Measurements from ENCODE around the gene PQBP1. TPM values are rescaled to one million over a fixed set of nuclear protein-coding genes. Genes with fewer than 3 reads are reported as not detected.
"Not testable (repeated sequence)": the region's sequence is repeated elsewhere in the genome, so short reads cannot be mapped to it uniquely, and the experiment has no call there.

The PQBP1 gene
- total RNA-seq, 1 donor: 27.2 TPM

DNA sequence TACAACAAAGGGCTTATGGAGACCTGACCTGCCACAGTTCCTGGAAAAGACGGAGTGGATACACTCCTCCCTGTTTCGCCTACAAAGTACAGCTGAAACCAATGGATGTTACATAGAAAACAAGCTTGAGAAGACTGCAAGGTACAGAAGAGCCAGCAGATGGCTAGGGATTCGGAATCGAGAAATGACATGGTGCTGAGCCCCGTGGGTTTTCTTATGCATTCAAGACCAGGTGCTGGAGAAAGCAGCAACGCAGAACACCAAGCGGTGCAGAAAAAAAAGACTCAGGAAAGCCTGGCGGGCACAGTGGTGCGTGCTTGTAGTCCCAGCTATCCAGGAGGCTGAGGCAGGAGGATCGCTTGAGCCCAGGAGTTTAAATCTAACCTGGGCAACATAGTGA is 14.0 kb upstream of the PQBP1 start:
- no peak for DNase-seq (ENCODE audit: low read depth)
- TF ChIP-seq, protein P1, sequence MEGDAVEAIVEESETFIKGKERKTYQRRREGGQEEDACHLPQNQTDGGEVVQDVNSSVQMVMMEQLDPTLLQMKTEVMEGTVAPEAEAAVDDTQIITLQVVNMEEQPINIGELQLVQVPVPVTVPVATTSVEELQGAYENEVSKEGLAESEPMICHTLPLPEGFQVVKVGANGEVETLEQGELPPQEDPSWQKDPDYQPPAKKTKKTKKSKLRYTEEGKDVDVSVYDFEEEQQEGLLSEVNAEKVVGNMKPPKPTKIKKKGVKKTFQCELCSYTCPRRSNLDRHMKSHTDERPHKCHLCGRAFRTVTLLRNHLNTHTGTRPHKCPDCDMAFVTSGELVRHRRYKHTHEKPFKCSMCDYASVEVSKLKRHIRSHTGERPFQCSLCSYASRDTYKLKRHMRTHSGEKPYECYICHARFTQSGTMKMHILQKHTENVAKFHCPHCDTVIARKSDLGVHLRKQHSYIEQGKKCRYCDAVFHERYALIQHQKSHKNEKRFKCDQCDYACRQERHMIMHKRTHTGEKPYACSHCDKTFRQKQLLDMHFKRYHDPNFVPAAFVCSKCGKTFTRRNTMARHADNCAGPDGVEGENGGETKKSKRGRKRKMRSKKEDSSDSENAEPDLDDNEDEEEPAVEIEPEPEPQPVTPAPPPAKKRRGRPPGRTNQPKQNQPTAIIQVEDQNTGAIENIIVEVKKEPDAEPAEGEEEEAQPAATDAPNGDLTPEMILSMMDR (IDR thresholded peaks at IDR 0.05; ENCODE audit: insufficient read depth, low read depth, low read length): no peak
- H3K4me3 ChIP-seq (ENCODE audit: low read depth, low read length): no peak overlapping the region

DNA sequence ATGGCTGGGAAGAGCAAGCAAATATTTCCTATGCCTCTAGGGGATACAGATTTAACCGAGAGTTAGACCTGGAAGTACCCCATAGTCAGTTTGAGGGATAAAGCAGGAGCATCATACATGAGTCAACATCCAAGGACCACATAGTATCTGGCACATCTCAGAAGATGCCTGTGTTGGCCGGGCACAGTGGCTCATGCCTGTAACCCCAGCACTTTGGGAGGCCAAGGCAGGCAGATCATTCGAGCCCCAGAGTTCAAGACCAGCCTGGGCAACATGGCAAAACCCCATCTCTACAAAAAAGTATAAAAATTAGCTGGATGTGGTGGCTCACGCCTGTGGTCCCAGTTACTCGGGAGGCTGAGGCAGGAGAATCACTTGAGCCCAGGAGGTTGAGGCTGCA is 11.1 kb upstream of the PQBP1 start:
- not testable (repeated sequence) for DNase-seq (ENCODE audit: low read depth)

DNA sequence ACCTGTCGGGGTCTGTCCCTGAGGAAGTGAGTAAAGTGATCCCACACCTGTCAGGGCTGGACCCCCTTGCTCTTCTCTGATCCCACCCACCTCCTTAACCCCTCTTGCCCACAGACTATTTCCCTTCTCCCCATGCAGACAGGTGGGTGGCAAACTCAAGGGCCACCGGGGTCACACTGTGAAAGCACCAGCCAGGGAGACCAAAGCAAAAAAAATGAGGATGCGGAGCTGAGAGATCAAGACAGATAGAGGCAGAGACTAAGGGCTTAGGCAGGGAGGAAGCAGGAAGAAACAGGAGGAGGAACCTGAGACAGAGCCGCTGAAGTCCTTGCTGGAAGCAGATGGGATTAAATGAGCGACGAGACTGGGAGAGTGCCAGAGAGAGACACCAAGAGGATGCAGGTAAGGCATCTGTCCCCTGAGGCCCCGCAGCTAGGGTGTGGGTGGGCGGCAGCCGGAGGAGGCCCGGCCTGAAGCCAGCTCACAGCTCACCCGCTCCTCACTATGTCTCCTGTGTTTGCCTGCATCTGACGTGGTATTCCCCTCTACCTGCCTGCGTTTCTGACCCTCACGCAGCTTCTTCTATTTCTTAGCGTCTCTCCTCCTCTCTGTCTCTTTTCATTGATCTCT is 7.3 kb upstream of the PQBP1 start:
- DNase-seq (ENCODE audit: low read depth): no peak
- peak overlapping the region; percentile 60 for H3K4me3 ChIP-seq (ENCODE audit: low read depth, low read length)
- TF ChIP-seq, protein P1 (IDR thresholded peaks at IDR 0.05; ENCODE audit: insufficient read depth, low read depth, low read length): no peak

More for the DNA sequence above, 11.1 kb upstream of the PQBP1 start:
- H3K4me3 ChIP-seq (ENCODE audit: low read depth, low read length): not testable (repeated sequence)

DNA sequence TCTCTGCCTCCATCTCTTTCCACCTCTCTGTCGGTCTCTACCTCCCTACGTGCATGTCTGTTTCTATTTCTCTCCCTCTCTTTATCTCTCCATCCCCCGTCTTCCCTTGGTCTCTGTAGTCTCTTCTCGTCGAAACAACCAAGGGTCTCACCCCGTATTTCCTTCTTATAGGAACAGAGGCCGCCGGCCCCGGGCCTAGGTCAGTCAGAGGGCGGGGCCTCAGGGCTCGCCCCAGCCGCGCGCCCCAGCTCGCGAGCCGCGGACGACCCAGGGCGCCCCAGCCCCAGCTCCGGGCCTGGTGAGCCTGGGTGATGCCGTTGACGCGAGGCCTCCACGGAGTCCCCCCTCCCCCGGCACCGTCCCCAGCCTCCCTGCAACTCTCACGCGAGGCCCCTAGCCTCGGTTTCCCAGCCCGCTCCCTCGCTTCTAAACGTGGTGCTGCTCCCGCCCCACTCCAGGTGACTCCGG is 6.8 kb upstream of the PQBP1 start:
- peak overlapping the region; percentile 60 for H3K4me3 ChIP-seq (ENCODE audit: low read depth, low read length)
- TF ChIP-seq, protein P1 (IDR thresholded peaks at IDR 0.05; ENCODE audit: insufficient read depth, low read depth, low read length): no peak
- DNase-seq (ENCODE audit: low read depth): no peak

DNA sequence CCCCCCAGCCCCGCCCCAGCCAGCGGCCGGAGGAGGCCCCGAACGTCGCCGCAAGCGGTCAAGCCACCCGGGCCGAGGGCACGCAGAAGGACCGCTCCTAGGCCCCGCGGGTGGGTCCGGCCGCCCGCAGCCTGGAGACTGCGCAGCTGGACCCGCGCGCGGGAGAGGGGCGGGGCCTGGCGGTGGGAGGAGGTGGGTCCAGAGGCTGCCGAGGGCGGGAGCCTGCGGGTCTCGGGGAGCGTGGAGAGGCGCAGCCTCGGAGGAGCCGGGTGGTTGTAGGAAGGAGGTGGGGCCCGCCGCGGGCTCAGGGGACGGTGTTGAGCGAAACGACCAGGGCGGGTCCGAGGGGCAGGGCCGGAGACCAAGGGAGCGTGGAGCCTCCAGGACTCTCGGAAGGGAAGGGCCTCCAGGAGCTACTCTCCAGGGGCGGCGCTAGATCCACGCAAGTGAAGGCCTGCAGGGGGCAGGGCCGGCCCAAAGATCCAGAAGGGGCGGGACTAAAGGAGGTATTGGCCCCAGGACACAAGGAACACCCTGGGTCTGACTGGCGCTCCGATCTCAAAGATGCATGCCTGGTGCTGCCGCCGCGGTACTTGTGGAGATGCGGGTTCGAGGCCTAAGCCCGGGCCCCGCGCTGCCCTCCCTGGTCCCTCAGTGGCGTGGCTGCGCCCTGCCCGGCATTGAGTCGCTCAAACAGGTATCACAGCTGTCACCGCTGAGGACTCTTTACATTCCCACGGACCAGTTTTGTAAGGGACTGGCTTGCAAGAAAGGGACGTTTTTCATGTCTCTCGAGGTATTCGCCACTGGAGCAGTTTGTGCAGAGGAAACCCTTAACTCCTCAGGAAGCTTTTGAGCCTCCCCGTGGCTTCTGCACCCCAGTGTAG is 6.1 kb upstream of the PQBP1 start:
- H3K4me3 ChIP-seq (ENCODE audit: low read depth, low read length): peak overlapping the region; percentile 60
- TF ChIP-seq, protein P1 (IDR thresholded peaks at IDR 0.05; ENCODE audit: insufficient read depth, low read depth, low read length): peak; percentile 55
- DNase-seq (ENCODE audit: low read depth): peak; percentile 89

DNA sequence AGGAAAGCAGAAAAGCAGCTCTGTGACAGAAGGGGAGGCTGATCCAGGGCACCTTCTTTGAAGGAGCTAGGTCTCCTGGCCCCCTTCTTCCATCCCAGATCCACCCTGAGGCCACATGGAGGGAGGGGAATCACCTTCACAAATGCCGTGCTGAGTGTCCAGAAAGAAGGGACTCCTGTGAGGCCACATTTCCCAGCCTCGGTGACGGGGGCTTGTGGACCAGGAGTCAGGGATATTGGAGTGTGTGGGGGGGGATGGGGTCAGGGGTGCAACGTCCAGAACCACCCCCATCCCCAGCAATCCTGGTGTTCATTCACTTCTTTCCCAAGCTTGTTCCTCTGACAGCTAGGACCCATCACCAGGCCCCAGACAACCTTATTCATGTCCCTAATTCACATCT is 4.8 kb upstream of the PQBP1 start:
- DNase-seq (ENCODE audit: low read depth): no peak
- TF ChIP-seq, protein P1 (IDR thresholded peaks at IDR 0.05; ENCODE audit: insufficient read depth, low read depth, low read length): no peak
- no peak overlapping the region for H3K4me3 ChIP-seq (ENCODE audit: low read depth, low read length)

Measured in fibroblast of villous mesenchyme (primary cell).